CD4-positive, alpha-beta memory T cell (primary cell): Measurements from ENCODE around the gene HOXC13. TPM values are rescaled to one million over a fixed set of nuclear protein-coding genes. Genes with fewer than 3 reads are reported as not detected.

Source experiments
- CTCF ChIA-PET: fragments of 350-600 bp; sonication (Branson Sonifier 250); formaldehyde crosslinking; loops from one replicate; lab custom pipeline; 2021; ENCODE audit warnings: inconsistent platforms; ENCODE audit not compliant: partially characterized antibody; lab: Charles Lee
- POLR2A ChIA-PET: fragments of 350-600 bp; sonication (Branson Sonifier 250); formaldehyde crosslinking; loops from one replicate; lab custom pipeline; 2021; ENCODE audit not compliant: partially characterized antibody; lab: Charles Lee
- DNase-seq, 5 donors: peaks; one replicate each; pipeline versions ENCODE4 v3.0.0 to v3.0.0-alpha.2; 2020 to 2022; ENCODE audit warnings: mixed read lengths in 1 of 5
- H3K27ac ChIP-seq: one replicate; pipeline ENCODE4 v1.7.0; 2013; ENCODE audit warnings: low read depth, low read length
- H3K27me3 ChIP-seq: 2 replicates; pipeline ENCODE4 v1.7.0; 2013; ENCODE audit warnings: mild to moderate bottlenecking, low read length, moderate library complexity; ENCODE audit not compliant: insufficient read depth
- H3K36me3 ChIP-seq: 2 replicates; pipeline ENCODE4 v1.7.0; 2013; ENCODE audit warnings: mild to moderate bottlenecking, low read length, moderate library complexity; ENCODE audit not compliant: insufficient read depth
- H3K4me1 ChIP-seq: 2 replicates; pipeline ENCODE4 v1.7.0; 2013; ENCODE audit warnings: mild to moderate bottlenecking, low read length, moderate library complexity; ENCODE audit not compliant: insufficient read depth
- H3K4me3 ChIP-seq, 2 donors: one replicate each; pipeline ENCODE4 v1.7.0; 2013; ENCODE audit warnings: low read length in 2 of 2, mild to moderate bottlenecking in 1 of 2
- H3K9me3 ChIP-seq, 2 donors: one replicate each; pipeline ENCODE4 v1.7.0; 2013; ENCODE audit warnings: low read length in 2 of 2, control low read depth in 1 of 2; ENCODE audit not compliant: control insufficient read depth in 1 of 2
- H3K27ac Mint-ChIP-seq, 7 donors: one replicate each; pipeline ENCODE4 v1.8.0; 2020 to 2021; ENCODE audit warnings: mixed read lengths in 7 of 7, mild to moderate bottlenecking in 6 of 7, inconsistent platforms in 3 of 7, moderate library complexity in 3 of 7
- H3K27me3 Mint-ChIP-seq, 2 donors: one replicate each; pipeline ENCODE4 v1.8.0; 2020 to 2021; ENCODE audit warnings: mixed read lengths in 2 of 2
- H3K36me3 Mint-ChIP-seq, 2 donors: one replicate each; pipeline ENCODE4 v1.8.0; 2020 to 2021; ENCODE audit warnings: mixed read lengths in 2 of 2, inconsistent platforms in 1 of 2, mild to moderate bottlenecking in 1 of 2
- H3K4me1 Mint-ChIP-seq, 4 donors: one replicate each; pipeline ENCODE4 v1.8.0; 2020 to 2021; ENCODE audit warnings: mixed read lengths in 4 of 4, mild to moderate bottlenecking in 1 of 4
- H3K4me3 Mint-ChIP-seq, 8 donors: one replicate each; pipeline ENCODE4 v1.8.0; 2020 to 2021; ENCODE audit warnings: mixed read lengths in 8 of 8, mild to moderate bottlenecking in 7 of 8, moderate library complexity in 6 of 8, inconsistent platforms in 3 of 8
- H3K9me3 Mint-ChIP-seq, 8 donors: one replicate each; pipeline ENCODE4 v1.8.0; 2020 to 2021; ENCODE audit warnings: mixed read lengths in 8 of 8, mild to moderate bottlenecking in 5 of 8, inconsistent platforms in 3 of 8, moderate library complexity in 1 of 8
- intact Hi-C: fragments of 100-400 bp; cut with micrococcal nuclease; formaldehyde crosslinking; loops from one replicate; pipeline ENCODE4 v1.15.1; 2023
- polyA plus RNA-seq, 2 donors: library from polyadenylated mRNA; unstranded; fragments of 300-500 nt; fragmentation: Illumina TruSeq; gene quantifications; one replicate each; pipeline ENCODE4 v1.2.3, GENCODE V29; 2021
- total RNA-seq, 2 experiments: library from RNA; stranded (reverse); gene quantifications; one replicate each; pipeline ENCODE4 v1.2.3, GENCODE V29; 2021

The HOXC13 gene
- total and polyA plus RNA-seq, 4 experiments from 2014 or later = not detected

GRCh38 chr12:53924521-53925405 is 13.9 kb upstream of the HOXC13 start:
- Mint-ChIP-seq H3K36me3 (no peaks in the 10 kb centered on the region), H3K9me3 (peaks cover 0 to 13% (median 4%) of the 10 kb centered on the region in 8 donors), H3K27me3 (peaks cover 54 to 78% of the 10 kb centered on the region in 2 donors), H3K4me3 (no peak overlapping the region), H3K27ac (no peak overlapping the region), H3K4me1 (peaks cover 0 to 8% (median 0%) of the 10 kb centered on the region in 4 donors)
- Histone ChIP-seq H3K9me3 (no peaks in the 10 kb centered on the region), H3K27ac (no peak overlapping the region), H3K4me3 (no peak overlapping the region), H3K27me3 (peaks cover 57% of the 10 kb centered on the region), H3K4me1 (no peaks in the 10 kb centered on the region), H3K36me3 (no peaks in the 10 kb centered on the region)
- DNase-seq = no peak
- ChIA-PET CTCF (no interaction called here), POLR2A (no interaction called here)
- intact Hi-C loops = no loop called here

DNA sequence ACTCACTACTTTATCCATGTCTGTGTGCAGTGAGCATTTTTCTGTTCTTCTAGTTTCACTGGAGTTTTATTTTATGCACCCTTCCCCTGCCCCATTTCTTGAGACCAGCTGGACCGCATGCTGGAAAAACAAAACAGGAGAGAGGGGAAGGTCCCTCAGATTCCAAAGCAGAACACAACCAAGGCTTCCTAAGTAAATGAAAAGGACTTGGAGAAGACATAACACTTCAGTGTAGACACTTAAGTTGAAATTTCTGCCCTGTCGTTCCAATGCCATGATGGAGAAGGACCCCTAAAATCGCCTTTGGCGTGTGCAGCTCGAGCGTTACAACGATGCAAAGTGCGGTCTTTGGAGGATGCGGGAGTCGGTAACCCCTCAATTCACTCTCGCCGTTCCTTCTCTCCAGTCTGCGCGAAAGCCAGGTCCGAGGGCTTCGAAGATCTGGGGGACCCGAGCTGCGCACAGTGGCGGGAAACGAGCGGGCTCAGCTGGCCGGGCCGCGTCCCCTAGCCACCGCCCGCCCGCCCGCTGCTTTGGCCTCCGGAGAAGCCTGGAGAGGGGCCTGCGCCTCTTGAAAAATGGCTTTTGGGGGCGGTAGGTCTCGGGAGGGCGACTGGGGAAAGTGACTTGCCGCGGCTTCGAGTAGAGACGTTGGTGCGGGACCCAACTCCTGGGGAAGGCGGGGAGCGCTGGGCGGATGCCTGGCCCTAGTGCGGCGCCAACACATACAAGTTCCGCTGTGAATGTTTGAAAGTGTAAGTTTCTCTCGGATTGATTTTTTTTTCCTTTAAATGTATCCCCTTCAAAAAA is 11.2 kb upstream of the HOXC13 start:
- Histone ChIP-seq H3K27me3 (peaks cover 79% of the 10 kb centered on the region), H3K27ac (no peak overlapping the region), H3K4me3 (no peak overlapping the region), H3K4me1 (no peaks in the 10 kb centered on the region), H3K36me3 (no peaks in the 10 kb centered on the region), H3K9me3 (no peaks in the 10 kb centered on the region)
- ChIA-PET POLR2A (no interaction called here), CTCF (no interaction called here)
- intact Hi-C loops = no loop called here
- H3K9me3 Mint-ChIP-seq = peaks cover 0 to 13% (median 6%) of the 10 kb centered on the region in 8 donors
- peak overlapping the region in 1 of 8 donors; percentile 28 for H3K4me3 Mint-ChIP-seq
- H3K36me3 Mint-ChIP-seq = no peaks in the 10 kb centered on the region
- H3K27ac Mint-ChIP-seq = peak overlapping the region in 1 of 7 donors; percentile 2
- peaks cover 64 to 80% of the 10 kb centered on the region in 2 donors for H3K27me3 Mint-ChIP-seq
- no peak for DNase-seq
- H3K4me1 Mint-ChIP-seq = peaks cover 0 to 8% (median 0%) of the 10 kb centered on the region in 4 donors

DNA sequence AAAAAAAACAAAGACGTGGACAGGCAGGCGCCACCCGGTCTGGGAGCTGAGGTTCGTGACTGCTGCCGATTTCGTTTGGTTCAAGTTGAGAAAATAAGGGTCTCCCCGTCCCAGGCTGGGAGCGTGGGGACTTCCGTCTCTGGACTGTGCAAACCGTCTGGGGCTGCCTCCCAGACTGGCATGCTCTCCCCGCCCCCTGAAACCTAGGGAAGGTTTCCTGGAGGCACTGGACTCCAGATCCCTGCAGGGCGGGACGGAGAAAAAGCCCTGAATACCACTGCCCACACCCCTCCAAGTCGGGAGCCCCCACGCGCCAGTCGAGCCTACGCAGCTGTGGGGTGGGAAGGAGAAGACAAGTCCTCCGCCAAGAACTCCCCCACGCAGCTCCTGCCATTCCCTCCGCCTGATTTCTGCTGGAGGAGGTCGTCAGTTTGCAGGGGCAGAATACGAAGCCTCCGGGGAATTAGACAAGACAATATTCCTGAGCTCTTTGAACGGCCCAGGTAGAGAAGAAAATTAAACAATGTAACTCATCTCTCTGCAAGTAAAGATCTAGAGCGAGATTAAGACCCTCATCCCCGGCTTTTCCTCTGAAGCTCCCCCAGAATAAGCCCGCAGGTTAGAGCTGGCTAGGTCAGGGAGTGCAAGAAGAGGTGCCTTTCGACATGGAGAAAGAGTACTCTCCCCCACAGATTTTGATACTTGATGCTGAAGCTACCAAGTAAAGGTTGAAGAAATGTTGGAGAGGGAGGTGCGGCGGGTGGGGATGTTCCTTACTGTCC is 10.4 kb upstream of the HOXC13 start:
- peaks cover 0 to 13% (median 6%) of the 10 kb centered on the region in 8 donors for H3K9me3 Mint-ChIP-seq
- intact Hi-C loops = no loop called here
- Histone ChIP-seq H3K9me3 (no peaks in the 10 kb centered on the region), H3K27ac (no peak overlapping the region), H3K27me3 (peaks cover 87% of the 10 kb centered on the region), H3K4me3 (no peak overlapping the region), H3K4me1 (no peaks in the 10 kb centered on the region), H3K36me3 (no peaks in the 10 kb centered on the region)
- DNase-seq = no peak
- peaks cover 0 to 8% (median 0%) of the 10 kb centered on the region in 4 donors for H3K4me1 Mint-ChIP-seq
- ChIA-PET CTCF (no interaction called here), POLR2A (no interaction called here)
- peak overlapping the region in 2 of 8 donors; percentile 14 to 28 for H3K4me3 Mint-ChIP-seq
- peak overlapping the region in 1 of 7 donors; percentile 57 for H3K27ac Mint-ChIP-seq
- no peaks in the 10 kb centered on the region for H3K36me3 Mint-ChIP-seq
- peaks cover 67 to 81% of the 10 kb centered on the region in 2 donors for H3K27me3 Mint-ChIP-seq

GRCh38 chr12:53929527-53929926 is 9.1 kb upstream of the HOXC13 start:
- H3K36me3 Mint-ChIP-seq = no peaks in the 10 kb centered on the region
- ChIA-PET POLR2A (no interaction called here), CTCF (no interaction called here)
- H3K27me3 ChIP-seq = peaks cover 91% of the 10 kb centered on the region
- H3K4me3 Mint-ChIP-seq = no peak overlapping the region
- DNase-seq = no peak
- intact Hi-C loops = no loop called here
- H3K9me3 Mint-ChIP-seq = peaks cover 0 to 13% (median 6%) of the 10 kb centered on the region in 8 donors
- H3K36me3 ChIP-seq = no peaks in the 10 kb centered on the region
- peaks cover 68 to 82% of the 10 kb centered on the region in 2 donors for H3K27me3 Mint-ChIP-seq
- no peaks in the 10 kb centered on the region for H3K9me3 ChIP-seq
- no peaks in the 10 kb centered on the region for H3K4me1 ChIP-seq
- H3K4me1 Mint-ChIP-seq = peaks cover 0 to 8% (median 0%) of the 10 kb centered on the region in 4 donors
- H3K27ac ChIP-seq = no peak overlapping the region
- no peak overlapping the region for H3K27ac Mint-ChIP-seq
- no peak overlapping the region for H3K4me3 ChIP-seq

- Histone ChIP-seq H3K27me3 (peaks cover 89% of the 10 kb centered on the region), H3K27ac (no peak overlapping the region), H3K9me3 (no peaks in the 10 kb centered on the region), H3K4me1 (peaks cover 6% of the 10 kb centered on the region), H3K36me3 (no peaks in the 10 kb centered on the region), H3K4me3 (no peak overlapping the region)
- ChIA-PET CTCF (no interaction called here), POLR2A (no interaction called here)
- Mint-ChIP-seq H3K36me3 (no peaks in the 10 kb centered on the region), H3K9me3 (peaks cover 0 to 13% (median 6%) of the 10 kb centered on the region in 8 donors), H3K27me3 (peaks cover 77 to 81% of the 10 kb centered on the region in 2 donors), H3K4me1 (peaks cover 3 to 17% (median 7%) of the 10 kb centered on the region in 4 donors), H3K27ac (no peak overlapping the region), H3K4me3 (no peak overlapping the region)
- intact Hi-C loops = no loop called here
- no peak for DNase-seq
Measured at GRCh38 chr12:53930591-53931255, 7.9 kb upstream of the HOXC13 start.

DNA sequence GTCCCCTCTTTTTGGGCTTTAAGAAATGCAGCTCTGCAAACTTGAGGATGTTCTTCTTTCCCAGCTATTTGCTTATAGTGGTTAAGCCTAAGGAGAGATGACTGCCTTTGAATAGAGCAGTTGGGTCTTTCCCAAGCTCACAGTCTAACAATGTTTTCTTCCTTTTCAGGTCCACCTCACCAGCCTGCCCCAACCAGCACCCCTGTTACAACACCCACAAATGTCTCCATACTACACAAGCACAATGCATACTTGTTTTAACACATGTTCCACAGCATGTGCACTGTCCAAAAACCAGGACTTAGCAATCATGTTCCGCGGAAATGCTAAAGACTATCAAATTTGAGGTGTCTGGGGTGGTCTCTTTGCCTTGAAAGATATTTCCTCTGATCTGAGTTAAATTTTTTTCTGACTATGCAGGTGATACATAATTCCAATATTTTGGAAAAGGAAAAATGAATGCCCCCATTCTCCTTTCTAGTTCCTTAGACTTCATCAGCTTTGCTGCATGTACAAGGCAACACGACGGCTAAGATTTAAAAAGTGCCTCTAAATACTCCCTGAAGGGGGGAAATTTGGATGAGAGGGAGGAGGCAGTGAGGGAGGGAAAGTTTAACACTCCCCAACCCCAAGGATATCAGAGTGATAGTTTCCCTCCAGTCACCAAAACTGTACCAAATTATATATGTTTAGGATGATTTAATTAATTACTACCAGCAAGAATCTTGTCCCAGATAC is 6.6 kb upstream of the HOXC13 start:
- CTCF ChIA-PET = no interaction called here
- H3K27ac ChIP-seq = no peak overlapping the region
- Mint-ChIP-seq H3K9me3 (peaks cover 0 to 9% (median 5%) of the 10 kb centered on the region in 8 donors), H3K36me3 (no peaks in the 10 kb centered on the region), H3K27me3 (peaks cover 75 to 79% of the 10 kb centered on the region in 2 donors), H3K4me1 (peaks cover 6 to 24% (median 10%) of the 10 kb centered on the region in 4 donors), H3K4me3 (no peak overlapping the region), H3K27ac (no peak overlapping the region)
- H3K4me3 ChIP-seq = no peak overlapping the region
- intact Hi-C loops = no loop called here
- H3K4me1 ChIP-seq = peaks cover 8% of the 10 kb centered on the region
- peaks cover 78% of the 10 kb centered on the region for H3K27me3 ChIP-seq
- POLR2A ChIA-PET = no interaction called here
- no peak for DNase-seq
- H3K9me3 ChIP-seq = no peaks in the 10 kb centered on the region
- H3K36me3 ChIP-seq = no peaks in the 10 kb centered on the region
